NCI-H1105 (cell line): ENCODE data around the gene SRMS.

ENCODE experiments used
- DNase-seq: peaks from one replicate; lab custom pipeline; 2025; lab: John Stamatoyannopoulos, UW

SRMS gene, protein sequence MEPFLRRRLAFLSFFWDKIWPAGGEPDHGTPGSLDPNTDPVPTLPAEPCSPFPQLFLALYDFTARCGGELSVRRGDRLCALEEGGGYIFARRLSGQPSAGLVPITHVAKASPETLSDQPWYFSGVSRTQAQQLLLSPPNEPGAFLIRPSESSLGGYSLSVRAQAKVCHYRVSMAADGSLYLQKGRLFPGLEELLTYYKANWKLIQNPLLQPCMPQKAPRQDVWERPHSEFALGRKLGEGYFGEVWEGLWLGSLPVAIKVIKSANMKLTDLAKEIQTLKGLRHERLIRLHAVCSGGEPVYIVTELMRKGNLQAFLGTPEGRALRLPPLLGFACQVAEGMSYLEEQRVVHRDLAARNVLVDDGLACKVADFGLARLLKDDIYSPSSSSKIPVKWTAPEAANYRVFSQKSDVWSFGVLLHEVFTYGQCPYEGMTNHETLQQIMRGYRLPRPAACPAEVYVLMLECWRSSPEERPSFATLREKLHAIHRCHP

DNA sequence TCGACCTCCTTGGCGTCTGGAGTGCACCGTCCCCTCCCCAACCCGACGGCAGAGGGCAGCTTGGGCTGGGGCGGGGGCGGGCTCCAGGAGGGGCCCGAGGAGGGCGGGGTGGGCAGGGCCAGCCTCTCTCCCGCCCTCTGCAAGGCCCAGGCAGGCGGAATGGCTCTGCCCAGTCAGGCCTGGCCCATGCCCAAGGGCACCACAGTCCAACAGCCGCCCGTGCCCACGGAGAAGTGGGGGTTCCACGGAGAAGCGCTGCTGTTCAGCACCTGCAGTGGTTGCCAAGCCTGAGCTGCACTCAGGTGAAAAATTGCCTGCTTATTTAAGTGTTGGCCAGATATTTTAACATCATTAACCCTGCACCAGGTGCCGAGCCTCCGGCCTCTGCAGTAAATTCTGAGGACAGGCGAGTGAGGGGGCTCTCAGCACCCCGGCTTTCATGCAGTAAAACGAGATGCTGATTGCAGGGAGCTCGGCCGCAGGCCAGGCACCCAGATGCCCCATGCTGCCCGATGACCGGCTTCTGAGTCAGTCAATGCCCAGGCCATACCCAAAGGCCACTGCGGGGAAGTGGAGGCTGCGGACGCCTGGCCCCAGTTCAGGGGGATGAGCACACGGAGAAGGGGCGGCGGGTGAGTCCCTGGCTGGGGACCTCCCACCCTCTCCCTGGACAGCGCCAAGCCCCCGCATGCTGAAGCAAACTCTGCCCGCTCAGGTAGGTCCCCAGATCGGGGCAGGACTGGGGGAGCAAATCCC lies at the start of gene SRMS:
Gene SRMS, minus strand, starts transcription at position 25 of the 756 bp plus-strand sequence. CDS start 286 bp downstream, outside the sequence.
- no peak for DNase-seq

DNA sequence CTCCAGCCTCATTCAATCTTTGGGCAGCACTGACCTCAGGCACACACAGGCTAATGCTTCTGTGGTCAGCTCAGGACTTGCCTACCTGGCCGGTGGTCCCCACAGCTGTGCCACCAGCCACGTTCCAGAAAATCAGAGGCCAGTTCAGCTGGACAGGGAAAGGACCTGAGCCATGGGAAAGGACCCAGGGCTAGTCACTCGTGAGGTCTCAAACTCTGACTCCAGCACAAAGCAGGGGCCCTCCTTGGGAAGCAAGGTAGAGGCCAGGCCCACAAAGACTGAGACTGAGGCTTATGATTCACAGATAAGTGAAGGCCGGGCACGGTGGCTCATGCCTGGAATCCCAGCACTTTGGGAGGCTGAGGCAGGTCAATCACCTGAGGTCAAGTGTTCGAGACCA lies 48.9 kb upstream of the SRMS start:
- DNase-seq: no peak

DNA sequence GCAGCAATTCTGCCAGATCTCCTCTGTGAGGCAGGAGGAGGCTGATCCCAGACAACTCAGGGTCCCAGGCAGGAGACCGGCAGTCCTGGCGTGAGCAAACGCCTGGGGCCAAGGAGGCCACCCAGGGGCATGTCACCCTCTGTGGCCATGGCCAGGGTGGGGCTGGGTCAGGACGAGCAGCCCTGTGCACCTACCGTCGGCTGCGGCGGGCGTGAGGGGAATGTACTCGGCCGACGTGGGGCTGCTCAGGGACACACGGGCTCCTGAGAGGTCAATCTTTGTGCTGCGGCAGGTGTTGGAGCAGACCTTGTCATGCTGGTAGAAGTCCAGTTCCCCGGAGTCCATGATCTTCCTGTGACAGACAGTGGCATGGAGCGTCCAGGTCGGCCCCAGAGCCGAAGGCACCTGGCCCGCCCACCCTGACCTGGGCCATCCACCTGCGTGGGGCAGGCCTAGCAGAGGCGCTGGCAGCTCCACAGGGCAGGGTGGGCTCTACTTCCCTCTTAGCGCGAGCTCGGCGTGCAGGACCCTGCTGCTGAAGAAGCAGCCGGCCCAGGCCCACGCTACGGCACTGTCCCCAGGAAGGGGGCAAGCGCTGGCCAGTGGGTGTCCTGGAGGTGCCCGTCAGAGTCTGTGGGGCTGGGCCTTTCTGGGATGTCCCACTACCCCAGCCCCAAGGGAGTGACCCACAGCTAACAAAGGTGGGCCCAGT lies 48.0 kb upstream of the SRMS start:
- DNase-seq: no peak

DNA sequence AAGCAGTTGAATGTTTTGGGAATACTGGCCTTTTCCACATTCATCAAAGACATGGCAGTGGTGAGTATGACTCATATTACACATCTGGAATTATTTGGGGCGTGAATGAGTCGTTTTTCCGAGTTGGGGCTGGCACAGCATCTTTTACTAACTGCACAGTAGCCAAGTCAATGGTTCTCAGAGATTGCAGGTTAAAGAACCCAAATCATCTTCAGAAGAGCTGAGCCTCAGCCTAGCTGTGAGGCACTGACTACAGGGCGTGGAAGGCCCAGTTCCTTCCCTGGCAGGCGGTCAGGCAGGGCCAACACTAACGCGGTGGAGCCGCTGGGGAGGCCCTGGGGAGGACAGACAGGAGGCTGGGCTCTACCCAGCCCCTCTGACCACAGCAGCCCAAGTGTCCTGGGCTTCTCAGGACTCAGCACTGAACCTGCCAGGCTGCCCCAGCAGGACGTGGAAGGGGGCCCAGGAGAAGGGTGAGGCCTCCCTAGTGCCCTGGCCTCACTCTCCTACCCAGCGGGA lies 46.6 kb upstream of the SRMS start:
- no peak for DNase-seq

DNA sequence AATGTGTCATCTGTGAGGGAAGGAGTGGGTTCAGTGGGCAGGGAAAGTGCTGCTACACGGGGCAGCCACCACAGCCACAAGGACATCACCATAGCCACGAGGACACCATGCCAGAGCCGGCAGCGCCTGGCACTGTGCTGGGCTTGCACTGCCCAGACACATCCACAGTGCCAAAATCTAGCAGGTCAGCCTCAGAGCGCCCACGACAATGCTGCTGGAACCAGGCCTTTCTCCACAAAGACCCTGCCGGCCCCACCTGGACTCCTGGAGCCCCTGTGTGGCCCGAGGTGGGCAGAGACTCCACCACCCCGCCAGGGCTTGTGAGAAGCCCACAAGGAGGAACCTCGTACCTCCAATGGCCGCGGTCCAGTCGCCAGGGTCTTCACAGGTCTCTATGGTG lies 45.1 kb upstream of the SRMS start:
- no peak for DNase-seq

DNA sequence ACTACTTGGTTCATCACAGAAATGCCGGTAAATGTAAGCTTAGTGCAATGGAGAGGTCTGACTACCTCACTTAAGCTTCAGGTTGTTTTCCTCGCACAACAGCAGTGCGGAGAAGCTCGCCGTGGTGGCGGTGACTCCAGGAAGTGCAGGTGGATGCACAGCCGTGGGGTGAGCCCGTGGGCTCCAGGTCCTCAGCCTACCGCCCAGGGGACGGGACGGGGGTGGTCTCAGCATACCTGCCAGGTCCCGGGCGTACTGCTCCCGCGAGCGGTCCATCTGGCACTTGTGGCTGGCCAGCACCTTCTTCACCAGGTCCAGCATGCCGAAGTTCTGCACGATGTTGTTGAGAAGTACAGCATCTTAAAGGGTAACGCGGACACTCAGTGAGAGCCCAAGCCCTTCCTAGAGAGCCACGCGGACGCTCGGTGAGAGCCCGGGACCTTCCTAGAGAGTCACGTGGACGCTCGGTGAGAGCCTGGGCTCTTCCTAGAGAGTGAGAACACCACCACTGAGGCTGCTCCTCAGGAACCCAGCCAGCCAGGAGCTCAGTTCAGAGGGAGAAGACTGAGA lies 44.3 kb upstream of the SRMS start:
- no peak for DNase-seq

DNA sequence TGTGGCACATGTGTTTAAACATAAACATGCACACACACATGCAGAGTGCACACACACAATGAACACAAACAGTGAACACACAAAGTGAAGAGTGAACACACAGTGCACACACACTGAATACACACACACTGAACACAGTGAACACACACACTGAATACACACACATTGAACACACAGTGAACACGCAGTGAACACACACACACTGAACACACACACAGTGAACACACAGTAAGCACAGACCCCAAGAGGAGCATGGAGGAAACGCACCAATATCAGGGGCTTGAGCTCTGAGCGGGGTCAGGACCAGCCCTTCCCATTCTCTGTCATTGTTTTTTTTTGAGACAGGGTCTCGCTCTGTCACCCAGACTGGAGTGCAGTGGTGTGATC lies 43.6 kb upstream of the SRMS start:
- no peak for DNase-seq

DNA sequence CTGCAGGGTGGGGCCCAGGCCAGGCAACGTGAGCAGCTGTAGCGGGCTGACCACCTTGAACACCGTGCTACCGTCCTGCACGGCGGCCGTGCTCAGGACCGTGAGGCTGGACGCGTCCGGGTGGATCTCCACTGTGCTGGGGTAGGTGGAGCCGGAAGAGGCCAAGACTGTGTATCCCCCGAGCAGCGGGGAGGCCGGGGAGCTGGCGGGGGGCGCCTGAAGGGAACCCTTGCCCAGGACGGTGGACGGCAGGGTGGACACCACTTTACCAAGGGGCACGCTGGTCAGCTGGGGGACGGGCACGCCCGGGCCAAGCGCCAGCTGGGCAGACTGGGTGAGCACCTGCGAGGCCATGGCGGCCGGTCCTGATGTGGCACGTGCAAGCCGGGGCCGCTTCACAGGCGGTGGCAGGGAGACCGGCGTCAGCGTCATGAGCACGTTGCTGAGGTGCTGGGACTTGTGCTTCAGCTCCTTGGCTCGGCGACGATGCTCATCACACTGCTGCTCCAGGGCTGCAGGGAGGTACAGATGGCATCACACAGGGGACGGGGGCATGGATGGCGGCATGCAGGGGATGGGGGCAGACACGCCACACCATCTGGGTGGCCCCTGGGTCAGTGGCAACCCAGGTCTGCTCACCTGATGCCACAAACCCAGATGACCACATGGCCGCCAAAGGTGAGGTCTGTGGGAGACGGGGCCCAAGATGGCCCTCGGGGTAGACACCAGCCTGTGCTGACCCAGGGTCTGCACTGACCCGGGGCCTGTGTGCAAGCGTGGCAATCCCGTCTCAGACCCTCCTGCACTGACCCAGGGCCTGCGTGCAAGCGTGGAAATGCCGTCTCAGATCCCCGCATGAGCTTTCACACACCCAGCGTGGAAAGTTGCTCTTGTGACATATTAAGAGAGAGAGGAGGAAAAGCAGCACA lies 42.9 kb upstream of the SRMS start:
- DNase-seq: no peak

DNA sequence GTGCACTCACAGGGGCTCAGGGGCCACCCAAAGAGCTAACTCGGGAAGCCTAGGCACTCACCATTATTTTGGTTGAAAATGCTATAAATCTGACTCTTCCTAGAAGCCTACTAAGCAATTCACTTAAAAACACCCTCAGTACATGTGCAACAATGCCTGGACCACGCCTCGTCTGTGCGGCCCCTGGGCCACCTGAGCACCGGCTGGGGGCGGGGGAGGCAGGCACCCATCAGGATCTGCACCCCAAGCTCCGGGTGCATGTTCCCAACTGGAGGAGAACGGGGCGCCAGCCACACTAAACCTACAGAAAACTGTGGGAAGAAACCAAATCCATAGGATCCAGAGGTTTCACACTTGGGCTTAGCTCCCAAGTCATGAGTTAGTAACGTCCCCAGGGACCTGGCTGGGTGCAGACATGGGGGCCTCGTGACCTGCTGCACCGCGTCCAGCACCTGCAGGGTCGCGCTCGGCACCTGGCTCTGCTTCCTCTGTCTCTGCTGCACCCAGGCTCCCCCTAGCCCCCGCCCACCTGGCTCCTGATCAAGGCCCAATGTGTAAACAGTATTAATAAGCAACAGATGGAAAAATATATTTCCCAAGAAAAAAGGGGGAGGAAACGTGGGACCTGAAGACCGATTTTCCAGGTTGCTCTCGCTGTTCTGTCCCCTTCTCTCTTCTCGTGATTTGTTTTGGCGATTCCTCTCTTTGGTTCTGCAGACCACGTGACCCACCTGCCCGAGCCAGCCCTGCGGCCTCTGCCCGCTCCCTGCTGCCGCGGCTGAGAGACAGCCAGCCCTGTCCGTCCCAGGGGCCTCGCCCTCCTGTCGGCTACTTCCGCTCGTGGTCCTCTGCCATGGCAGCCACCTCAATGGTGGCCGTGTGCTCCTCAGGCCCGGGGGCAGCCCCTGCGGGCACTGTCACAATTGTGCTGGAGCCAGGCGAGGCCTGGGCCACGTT lies 42.0 kb upstream of the SRMS start:
- DNase-seq: peak; percentile 81

DNA sequence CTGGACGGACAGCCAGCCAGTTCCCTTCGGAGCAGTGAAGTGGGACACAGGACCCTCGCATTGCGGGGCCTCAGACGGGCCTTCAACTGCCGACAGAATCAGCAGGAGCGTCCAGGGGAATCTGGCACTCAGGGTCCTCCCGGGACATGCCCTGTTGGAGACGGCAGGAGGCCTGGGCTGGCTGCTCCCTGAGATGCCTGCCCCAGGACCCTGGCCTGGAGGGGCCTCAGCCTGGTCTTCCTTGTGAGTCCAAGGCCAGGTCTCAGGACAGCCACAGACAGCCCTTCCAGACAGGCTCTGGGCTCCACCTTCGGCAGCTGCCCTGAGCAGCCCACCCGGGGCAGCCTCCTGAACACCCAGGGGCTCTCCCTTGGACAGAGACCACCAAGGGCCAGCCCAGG lies 41.1 kb upstream of the SRMS start:
- DNase-seq: no peak

DNA sequence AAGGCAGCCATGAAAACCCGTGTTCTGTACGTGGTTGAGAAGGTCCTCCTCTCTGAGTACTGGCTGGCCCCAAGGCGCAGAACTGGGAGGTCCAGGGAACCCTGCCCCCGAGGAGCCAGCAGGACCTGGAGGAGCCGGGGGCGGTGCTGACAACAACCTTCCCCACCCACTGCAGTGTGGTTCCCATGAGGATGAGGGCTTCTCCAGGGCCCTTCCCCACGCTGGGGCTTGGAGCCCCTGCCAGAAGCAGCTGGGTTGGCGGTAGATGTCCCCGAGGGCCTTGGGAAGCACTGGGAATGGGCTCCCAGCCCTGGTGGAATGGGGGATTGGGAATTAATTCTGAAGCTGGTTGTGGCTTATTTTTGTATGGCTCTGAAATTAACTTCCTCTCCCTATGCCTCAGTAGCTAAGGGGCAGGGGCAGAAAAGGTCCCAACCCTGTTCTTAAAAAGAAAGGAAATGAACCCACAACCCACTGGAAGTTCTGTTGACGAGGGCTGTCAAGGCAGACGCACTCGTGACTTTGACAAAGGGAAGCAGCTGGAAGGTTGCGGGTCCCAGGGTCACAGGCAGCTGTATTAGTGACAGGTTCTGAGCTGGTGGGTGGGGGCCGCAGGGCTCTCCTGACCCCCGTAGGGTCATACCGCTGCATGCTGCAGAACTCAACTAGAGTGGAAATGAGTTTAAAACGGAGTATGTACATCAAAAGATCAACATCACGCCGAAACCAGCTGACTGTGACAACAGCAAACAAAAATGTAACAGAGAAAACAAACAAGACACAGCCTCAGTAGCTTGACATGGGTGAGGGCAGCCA lies 40.4 kb upstream of the SRMS start:
- DNase-seq: no peak

DNA sequence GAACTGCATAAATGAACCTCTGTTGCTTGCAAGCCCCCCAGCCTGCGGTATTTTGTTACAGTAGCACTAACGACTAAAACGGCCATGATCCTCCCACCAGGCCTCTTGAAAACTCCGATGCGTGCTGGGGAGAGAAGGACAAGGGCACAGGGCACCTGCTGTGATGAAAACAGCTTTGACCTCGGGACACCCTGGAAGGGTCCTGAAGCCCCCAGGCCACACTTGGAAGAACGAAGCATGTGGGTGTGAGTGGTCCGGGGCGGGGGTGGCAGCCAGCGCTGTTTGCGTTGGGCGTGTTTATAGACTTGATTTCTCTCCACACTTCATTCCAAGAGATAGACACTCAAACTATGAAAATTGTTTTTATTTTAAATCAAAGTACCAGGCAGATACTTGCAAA lies 39.7 kb upstream of the SRMS start:
- no peak for DNase-seq

DNA sequence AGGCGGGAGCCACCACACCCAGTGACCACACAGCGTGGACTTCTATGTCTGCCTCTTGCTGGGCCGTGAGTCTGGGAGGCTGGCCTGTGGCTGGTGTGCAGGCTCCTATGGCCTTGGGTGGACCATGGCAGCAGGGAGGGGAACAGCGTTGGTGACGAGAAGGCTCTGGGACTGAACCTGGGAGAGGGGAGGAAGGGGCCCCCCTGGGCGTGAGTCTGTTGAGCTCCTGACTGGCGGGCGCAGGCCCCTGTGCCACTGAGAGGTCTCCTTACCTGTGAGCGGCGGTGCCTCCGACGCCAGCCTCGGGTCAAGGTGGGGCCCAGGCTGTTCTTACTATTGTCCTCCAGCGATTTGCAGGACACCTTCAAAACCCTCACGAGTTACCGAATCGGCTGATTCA lies 39.2 kb upstream of the SRMS start:
- no peak for DNase-seq

DNA sequence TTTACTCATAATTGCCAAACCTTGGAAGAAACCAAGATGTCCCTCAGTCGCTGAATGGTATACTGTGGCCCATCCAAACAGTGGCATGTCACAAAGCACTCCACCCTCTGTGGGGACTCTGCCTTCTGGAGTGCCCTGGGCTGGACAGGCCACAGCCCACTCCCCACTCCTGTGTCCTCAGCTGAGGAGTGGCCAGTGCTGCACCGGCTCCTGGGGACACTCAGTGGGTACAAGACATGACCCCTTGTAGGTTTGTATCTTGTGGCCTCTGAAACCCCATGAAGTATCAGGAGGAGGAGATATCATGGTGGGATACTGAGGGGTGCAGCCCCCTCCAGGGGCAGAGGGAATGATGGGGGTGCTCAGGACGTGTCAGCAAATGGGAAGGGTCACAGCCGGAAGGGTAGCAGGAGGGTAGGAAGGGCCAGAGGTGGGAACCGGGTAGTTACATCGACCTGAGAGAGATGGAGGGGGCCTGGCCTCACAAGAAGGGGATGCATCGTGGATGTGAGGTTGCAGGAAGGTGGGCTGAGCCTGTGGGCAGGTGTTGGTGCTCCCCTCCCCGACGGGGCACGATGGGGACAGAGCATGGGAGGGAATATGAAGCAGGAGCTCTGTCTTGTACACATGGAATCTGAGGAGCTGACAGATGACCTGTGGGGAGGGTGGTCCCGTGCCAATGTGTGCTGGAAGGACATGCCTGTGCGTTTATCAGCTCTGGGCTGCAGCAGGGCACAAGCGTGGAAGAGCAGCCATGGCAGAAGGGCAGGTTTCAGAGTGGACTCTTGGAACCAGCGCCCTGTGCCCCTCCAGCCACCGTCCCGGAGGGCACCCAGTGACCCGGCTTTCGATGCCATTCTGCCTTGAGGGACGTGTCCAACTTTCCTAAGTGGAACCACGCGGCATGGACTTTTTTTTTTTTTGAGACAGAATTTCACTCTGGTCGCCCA lies 38.3 kb upstream of the SRMS start:
- DNase-seq: no peak

DNA sequence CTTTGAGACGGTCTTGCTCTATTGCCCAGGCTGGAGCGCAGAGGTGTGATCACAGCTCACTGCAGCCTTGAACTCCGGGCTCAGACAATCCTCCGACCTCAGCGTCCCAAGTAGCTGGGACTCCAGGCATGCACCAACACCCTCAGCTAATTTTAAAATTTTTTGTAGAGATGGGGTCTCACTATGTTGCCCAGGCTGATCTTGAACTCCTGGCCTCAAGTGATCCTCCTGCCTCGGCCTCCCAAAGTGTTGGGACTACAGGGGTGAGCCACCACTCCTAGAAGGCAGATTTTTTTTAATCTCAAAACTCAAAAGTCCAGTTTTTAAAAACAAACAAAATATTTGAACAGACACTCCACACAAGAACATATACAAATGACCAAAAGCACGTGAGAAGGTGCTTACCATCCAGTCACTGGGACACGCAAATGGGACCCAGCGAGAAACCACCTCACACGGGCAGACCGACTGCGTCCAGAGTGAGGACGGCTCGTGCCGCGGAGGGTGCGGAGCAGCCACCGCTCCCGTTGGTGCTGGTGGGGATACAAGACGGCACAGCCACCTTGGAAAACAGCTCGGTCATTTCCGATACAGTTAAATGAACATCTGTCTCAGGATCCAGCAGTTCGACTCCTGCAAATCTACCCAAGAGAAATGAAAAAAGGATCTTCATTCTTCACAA lies 35.0 kb upstream of the SRMS start:
- no peak for DNase-seq

DNA sequence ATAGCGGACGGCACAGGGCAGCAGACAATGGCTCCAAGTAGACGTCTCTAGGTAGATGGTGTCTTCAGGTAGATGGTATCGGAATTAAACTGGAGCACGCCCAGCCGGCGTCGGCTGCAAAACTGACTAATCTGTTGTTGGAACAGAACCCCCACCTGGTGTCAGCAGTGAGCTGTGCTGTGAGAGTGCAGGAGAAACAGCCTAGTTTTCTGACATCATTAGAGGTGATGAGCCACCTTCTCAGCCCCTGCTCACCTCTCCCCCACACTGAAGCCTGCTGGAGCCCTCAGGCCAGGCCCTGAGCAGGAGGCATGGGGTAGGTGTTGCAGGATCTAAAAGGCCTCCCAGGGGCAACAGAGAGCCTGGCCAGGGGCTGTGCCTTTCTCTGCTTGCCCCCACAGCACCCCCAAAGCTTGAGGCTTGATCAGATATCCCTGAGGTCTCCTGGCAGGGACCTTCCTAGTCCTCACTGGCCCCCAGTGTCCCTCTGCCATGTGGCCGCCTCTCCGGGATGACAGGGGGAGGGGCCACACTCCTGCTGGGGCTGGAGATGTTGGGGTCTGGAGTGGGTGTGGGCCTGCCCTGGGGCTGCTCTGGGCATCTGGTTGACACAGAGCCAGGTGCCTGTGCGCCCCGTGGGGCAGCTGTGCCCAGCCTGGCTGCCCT lies 33.4 kb upstream of the SRMS start:
- DNase-seq: peak; percentile 5
